Right forelimb (tissue), 1 donor: Measurements from ENCODE around the gene VAMP2.
"Not testable (repeated sequence)": the region's sequence is repeated elsewhere in the genome, so short reads cannot be mapped to it uniquely, and the experiment has no call there.

Source experiments
- DNase-seq: peaks from one replicate; pipeline ENCODE4 v3.0.0-alpha.2; 2018

VAMP2 gene

DNA sequence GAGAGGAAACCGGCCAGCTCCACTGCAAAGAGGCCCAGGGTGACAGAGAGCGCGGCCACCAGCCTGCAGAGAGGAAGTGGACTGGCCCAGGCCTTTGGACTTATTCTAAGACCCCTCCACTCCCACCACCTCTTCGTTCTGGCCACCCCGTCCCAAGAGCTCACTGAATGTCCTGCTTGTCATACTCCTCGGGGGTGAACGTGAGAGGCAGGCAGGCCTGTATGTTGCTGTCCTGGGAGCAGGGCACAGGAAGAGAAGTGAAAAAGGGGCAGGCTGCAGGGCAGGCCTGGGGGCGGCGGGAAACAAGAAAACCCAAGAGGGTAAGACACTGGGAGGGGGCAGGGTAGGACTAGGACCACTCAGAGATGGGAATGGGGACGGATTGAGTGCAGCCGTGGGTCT lies 13.0 kb upstream of the VAMP2 start:
- DNase-seq: no peak

DNA sequence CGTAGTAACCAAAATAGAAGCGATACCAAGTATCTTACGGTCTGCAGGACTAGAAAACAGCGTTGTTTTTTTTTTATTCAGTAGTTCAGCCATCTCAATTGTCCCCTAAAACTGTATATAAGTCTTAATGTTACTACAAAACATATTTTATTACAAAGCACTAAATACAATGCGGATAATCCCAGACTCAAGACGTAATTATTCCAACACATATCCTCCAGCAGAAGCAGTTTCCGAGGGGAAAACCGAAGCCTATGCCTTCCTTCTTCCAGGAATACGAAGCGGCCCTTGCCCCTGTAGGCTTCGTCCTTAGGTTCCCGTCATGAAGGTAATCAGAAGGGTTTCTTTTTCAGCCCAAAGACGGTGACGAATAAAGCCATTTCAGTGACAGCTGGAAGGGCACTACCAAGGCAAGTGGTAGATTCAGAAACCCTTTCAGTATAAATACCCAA lies 11.1 kb upstream of the VAMP2 start:
- DNase-seq: no peak

GRCh38 chr17:8173056-8173870 lies 10.5 kb upstream of the VAMP2 start:
- peak; percentile 86 for DNase-seq

- DNase-seq: not testable (repeated sequence)
Measured at GRCh38 chr17:8170186-8170585, 7.4 kb upstream of the VAMP2 start.

DNA sequence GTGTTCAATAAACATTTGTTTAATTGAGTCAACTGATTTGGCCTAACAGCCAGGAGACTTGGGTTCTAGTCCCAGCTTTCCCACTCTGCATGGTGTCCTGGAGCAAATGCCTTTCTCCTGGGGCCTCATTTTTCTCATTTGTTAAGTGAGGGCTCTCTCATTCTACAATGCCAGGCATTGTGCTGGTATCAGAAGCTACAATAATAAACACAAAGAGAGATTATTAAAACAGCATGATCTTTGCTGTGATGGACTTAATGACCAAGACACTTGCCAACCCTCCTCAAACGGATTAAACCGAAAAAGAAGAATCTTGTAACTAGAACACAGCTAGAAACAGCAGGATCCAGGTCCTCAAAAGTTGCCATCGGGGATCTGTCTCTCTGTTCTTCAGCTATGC lies 4.8 kb upstream of the VAMP2 start:
- no peak for DNase-seq

DNA sequence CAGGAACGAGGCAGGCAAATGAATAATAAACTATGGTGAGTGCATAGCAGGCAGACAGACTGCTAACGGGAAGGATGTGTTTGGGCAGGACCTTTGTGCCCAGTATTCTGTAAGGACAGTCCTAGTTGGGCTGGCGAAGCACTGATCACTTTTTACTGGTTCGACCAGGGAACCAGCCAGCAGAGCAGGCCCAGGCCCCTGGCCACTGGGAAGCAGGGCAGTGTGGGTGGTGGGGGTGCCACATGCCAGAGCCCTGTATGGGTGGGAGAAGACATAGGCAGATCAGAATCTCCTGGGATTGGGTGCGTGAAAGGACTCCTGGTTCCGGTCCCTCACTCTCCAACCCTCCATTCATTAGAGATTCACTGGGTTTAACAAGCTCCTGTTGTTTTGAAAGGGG lies 4.0 kb upstream of the VAMP2 start:
- no peak for DNase-seq

DNA sequence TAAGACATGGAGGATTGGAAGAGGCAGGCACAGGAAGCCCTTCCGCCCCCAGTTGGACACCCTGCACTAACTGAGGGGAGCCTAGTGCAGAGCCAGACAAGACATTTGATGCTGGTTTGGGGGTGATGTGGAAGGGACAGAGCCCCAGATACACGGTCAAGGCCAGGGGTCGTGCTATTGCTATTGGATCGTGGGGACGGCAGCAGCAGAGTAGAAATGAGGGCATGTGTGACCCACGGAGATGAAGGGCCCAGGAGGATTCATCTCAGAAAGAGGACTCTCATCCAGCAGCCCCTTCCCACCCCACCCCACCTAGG lies 2.0 kb upstream of the VAMP2 start:
- DNase-seq: no peak

GRCh38 chr17:8163978-8164814 lies 1.4 kb upstream of the VAMP2 start:
- DNase-seq: peak; percentile 62

DNA sequence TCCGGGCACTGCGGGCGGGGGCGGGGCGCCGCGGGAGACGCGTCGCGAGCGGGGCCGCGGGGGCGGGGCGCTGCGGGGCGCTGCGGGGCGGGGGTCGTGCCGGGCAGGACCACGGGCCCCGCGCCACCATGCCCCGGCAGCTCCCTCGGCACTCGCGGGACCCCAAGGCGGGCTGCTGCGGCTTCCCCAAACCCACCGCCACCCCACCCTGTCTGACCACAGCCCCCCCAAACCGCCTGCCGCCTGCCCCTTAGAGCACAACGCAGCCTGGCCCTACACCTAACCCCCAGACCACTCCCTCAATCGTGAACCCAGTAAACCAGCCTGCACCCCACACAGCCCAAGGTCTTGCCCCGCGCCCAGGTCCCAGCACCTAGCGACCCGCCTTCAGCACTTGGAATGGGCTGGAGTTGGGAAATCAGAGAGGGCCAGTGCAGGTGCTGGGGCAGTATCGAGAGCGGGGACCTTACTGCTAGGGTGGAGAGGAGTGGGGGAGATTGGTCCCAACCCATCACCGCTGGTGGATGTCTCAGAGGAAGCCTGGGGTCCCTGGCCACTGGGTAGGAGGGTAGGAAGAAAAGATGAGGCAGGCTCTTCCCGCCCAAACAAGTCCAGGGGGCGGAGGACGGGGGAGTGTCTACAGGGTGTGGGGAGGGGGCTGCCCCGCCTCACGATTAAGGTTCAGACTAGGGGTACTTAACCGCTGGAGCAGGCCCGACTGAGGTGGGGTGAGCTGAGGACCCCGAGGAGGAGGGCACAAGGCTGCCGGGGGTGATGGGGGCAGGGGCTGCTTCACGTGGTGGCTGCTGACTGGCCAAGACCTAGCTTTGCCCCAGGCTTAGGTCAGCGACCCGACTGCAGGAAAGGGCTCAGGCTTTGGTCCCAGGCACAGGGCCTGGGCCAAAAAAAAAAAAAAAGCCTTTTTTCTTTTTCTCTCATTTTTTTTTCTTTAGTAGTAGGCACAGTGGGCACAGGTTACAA lies 539 bp upstream of the VAMP2 start:
- DNase-seq: no peak

GRCh38 chr17:8161289-8162232 lies 1.2 kb downstream of the VAMP2 start:
- peak; percentile 45 for DNase-seq

DNA sequence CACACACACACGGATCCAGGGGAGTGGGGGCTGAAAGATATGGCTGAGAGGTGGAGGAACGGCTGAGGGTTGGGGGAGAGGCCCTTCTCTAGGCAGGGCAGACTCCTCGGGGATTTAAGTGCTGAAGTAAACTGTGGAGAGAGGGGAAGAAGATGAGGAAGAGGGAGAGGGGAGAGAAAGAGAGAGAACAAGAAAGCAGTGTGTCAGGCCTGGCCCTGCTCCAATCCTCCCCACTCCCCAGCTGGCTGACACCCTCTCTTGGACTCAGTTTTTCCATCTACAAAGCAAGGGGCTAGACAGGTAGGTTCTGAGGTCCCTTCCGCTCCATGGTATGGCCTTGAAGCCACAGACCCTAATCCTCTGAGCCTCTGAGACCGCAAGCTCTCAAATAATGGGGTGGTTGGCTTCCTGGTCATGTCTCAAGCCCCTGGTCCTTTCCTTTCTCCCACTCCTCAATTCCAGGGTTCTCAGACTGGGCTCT lies 2.0 kb downstream of the VAMP2 start:
- no peak for DNase-seq

DNA sequence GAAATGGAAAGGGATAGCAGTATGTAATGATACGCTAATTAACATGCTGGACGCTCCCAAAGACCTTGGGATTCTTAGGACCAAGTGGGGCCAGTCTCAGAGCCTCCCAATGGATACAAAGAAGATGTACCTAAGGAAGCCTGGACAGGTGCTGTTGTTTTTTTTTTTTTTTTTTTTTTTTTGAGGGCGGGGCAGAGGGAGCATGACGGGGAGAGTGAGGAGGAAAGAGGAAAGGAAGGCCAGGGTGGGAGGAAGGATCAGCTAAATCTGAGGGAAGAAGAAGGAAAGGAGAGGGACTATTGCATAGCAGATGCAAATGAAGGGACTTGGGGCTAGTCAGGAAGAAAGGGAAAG lies 2.5 kb downstream of the VAMP2 start:
- DNase-seq: no peak

DNA sequence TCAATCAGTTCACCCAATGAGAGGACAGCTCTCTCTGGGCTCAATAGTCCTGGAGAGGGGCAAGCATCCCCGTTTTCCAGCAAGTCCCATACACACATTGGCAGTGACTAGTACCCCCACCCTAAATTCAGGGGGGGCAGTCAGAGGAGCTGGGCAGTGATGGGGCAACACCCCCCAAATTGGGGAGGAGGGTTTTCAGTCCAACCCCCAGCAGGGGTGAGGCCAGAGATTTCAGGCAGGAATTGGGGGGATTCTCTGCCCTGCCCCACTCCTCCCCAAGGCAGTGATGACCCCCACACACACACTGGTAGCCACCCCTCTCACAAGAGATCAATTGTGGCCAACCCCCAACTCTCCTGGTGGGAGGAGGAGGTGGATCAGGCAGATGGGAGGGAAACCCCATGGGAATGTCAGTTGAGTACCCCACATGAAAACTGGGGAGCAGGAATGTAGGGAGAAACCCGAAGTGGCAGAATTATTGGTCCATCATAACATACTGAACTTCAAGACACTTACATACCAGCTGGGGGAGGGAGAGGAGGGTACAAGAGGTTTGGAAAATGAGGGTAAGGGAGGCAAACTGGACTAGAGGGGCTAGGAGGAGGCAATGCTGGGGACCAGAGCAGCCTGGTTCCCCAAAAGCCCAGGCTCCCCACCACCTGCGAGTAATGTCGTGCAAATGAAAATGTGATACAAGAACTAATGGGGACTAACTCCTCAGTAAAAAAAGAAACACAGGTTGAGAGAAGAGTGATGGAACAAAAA lies 3.1 kb downstream of the VAMP2 start:
- DNase-seq: no peak

DNA sequence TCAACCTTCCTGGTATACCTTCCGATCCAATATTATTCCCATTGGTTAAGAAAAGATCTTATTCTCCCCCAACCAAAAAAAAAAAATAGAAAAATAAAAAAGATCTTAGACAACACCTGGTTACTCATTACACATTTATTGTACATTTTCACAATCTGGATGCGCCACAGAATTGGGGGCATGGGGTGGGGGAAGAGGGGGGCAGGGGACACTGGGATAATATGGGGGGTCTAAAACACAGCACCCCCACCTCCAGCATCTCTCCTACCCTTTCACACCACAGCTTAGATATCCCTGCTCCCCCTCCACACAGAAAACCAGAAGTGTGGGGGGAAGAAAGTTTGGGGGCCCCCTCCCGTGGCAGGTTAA lies 3.7 kb downstream of the VAMP2 start:
- no peak for DNase-seq

DNA sequence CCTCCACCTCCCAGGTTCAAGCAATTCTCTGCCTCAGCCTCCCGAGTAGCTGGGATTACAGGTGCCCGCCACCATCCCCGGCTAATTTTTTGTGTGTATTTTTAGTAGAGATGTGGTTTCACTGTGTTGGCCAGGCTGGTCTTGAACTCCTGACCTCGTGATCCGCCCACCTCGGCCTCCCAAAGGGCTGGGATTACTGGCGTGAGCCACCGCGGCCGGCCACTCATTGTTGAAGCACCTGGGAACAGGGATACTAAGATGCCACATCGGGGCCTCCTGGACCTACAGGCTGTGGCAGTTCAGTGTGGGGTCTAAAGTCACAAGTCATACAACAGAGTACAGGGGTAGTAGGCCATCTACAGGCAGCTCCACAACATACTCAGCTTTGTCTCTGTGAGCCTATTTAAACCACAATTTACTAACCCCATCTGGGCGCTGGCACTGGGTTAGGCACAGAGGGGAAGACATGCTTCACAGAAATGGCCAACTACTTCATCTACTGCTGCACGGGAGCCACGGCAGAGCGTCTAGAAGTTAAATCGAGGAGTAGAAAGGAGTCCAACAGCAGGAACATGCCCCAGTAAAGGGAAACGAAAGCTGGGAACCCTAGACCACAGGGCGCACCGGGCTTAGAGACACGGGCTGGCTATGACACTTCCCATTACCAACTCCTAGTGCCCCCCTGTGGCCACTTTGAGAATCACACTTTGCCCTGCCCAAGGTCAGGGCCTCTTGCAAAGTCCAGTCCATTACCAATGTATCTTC lies 4.3 kb downstream of the VAMP2 start:
- DNase-seq: peak; percentile 93

DNA sequence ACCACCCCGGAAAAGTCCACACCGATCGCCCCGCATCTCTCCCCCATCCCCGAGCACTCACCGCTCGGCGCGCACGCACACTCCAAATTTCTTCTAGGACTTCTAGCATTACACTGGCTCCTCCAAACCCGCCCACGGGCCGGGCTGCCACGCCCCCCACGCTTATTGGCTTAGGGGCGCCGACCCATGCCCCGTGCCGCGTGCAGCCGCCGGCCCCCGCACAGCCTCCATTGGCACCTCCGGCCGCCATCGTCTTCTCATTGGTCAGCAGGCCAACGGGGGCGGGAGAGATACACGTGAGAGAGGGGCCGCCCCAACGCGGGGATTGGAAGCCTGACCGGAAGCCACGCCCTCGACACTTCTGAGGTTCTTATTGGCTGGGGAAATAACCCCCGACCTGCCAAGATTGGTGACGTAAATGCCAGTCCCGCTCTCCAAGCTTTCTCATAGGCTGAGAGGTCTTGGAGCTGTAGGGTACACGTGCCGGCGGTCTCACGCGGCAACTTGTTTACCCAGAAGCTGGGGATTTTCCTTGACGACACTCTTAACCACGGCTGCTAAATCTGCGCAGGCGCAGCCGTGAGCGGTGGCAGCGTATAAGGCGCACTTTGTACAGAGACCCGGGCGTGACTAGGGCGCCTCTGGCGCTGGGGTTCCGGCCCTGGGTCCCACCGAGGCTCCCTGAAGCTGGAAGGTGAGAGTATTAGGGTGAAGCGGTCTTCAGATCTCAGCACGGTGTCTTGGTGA lies 6.3 kb downstream of the VAMP2 start:
- DNase-seq: peak; percentile 100

DNA sequence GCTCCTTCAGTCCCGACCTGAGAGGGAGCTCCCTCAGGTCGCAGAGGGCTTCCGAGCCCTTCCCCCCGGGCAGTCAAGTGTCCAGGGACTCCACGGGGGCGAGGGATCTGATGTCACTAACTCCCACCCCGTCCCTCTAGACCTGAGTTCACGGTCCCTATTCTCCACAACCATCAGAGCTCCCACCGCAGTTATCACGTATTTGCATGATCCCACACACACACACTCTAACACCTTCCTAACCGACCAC lies 6.8 kb downstream of the VAMP2 start:
- no peak for DNase-seq

DNA sequence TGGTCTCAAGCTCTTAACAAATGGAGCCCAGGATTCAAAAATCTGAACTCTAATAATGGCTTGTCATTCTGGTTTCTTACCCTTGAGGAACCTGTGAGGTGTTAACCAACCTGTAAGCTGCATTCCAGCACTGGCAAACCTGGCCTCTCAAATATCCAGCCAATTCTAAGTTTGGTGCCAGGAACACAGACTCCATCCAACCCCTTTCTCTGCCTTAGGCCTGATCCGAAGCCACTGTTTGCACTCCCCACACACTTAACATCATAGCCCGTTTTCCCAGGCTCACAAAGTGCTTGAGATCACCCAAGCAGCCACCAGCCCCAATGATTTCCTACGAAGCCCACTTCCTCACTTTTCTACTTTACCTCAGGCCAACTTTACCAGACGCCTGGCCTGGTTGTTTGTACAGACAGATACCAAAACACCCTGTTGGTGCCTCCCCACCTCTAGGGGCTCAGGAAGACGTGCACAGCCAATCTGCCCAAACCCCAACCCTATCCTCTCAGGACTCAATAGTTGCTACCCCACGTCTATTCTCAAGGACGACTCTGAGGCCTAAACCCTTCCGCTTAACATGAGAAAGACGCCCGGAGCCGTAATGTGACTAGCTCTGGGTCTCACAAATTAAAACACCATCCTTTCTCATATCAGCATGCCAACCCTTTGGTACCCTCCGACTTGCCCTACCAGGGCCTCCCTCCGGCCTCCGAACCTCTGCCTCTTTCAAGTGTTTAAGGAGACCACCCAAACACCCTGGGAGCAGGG lies 7.3 kb downstream of the VAMP2 start:
- DNase-seq: no peak

GRCh38 chr17:8154608-8155155 lies 8.1 kb downstream of the VAMP2 start:
- DNase-seq: no peak
